ENCODE measurements around the gene MARK3.

- TF ChIP-seq CTCF (IDR thresholded peaks at IDR 0.05) (no peak), EP300 (IDR thresholded peaks at IDR 0.05) (no peak), POLR2AphosphoS5 (IDR thresholded peaks at IDR 0.05) (no peak), POLR2A (IDR thresholded peaks at IDR 0.05) (no peak)
Measured at GRCh38 chr14:103356024-103356682, 29.1 kb upstream of the MARK3 start.
